HCT116 (cell line): ENCODE results near the gene ILF2.

ENCODE experiments used
- CBX3 ChIP-seq: IDR thresholded peaks from 2 replicates; pipeline ENCODE4 v1.6.1; 2012; ENCODE audit warnings: low read depth
- CTCF ChIP-seq, 3 experiments: fragments of 200-600 bp in 1 of 3; sonication (generic) in 1 of 3; IDR thresholded peaks in 2 of 3; conservative IDR thresholded peaks in 1 of 3; 2 replicates each; pipeline ENCODE4 v1.5.1; 2012 to 2017; ENCODE audit warnings: low read depth in 2 of 3, low read length in 2 of 3, antibody characterized with exemption in 1 of 3, borderline replicate concordance in 1 of 3, control low read depth in 1 of 3, mild to moderate bottlenecking in 1 of 3, mixed read lengths in 1 of 3, mixed run types in 1 of 3, moderate library complexity in 1 of 3; ENCODE audit not compliant: insufficient read depth in 1 of 3
- EZH2 ChIP-seq: fragments of 200-600 bp; sonication (generic); IDR thresholded peaks from 2 replicates; pipeline ENCODE4 v1.6.1; 2017; ENCODE audit warnings: antibody characterized with exemption, mixed run types
- JUND ChIP-seq: IDR thresholded peaks from 2 replicates; pipeline ENCODE4 v1.6.1; 2012
- POLR2A ChIP-seq: IDR thresholded peaks from 2 replicates; pipeline ENCODE4 v1.7.0; 2011; ENCODE audit warnings: borderline replicate concordance; ENCODE audit not compliant: insufficient read depth, insufficient read length; ENCODE audit errors: extremely low read depth
- POLR2AphosphoS5 ChIP-seq: IDR thresholded peaks from 2 replicates; pipeline ENCODE4 v1.6.1; 2011; ENCODE audit warnings: mild to moderate bottlenecking, low read depth, low read length, moderate library complexity
- REST ChIP-seq: IDR thresholded peaks from 2 replicates; pipeline ENCODE4 v1.6.1; 2012; ENCODE audit warnings: low read depth
- SP1 ChIP-seq: IDR thresholded peaks from 2 replicates; pipeline ENCODE4 v1.6.1; 2012; ENCODE audit warnings: low read depth
- SRF ChIP-seq: IDR thresholded peaks from 2 replicates; pipeline ENCODE4 v1.6.1; 2012; ENCODE audit warnings: low read depth
- YY1 ChIP-seq: IDR thresholded peaks from 2 replicates; pipeline ENCODE4 v1.6.1; 2011; ENCODE audit warnings: low read length, low read depth, moderate library complexity, mild to moderate bottlenecking; ENCODE audit not compliant: insufficient replicate concordance; ENCODE audit errors: extremely low read depth

GRCh38 chr1:153678519-153679336 lies 7.9 kb upstream of the ILF2 start, which contains the start of gene NPR1:
- no peak for TF ChIP-seq SP1
- no peak for TF ChIP-seq EZH2
- no peak for TF ChIP-seq CTCF (IDR thresholded peaks at IDR 0.05 in 2 of 3, conservative IDR thresholded peaks at IDR 0.05 in 1 of 3; ENCODE audit: borderline replicate concordance in 1 of 3, insufficient read depth in 1 of 3, low read depth in 2 of 3, low read length in 2 of 3)
- TF ChIP-seq YY1, result no peak
- no peak for TF ChIP-seq SRF
- no peak for TF ChIP-seq CBX3
- no peak for TF ChIP-seq POLR2AphosphoS5
- no peak for TF ChIP-seq REST
- TF ChIP-seq POLR2A, result no peak
- TF ChIP-seq JUND, result no peak
